Mesenteric fat pad (tissue), 1 donor: ENCODE data around the gene MC2R. TPM values are rescaled to one million over a fixed set of nuclear protein-coding genes. Genes with fewer than 3 reads are reported as not detected.
"Not testable (repeated sequence)": the region's sequence is repeated elsewhere in the genome, so short reads cannot be mapped to it uniquely, and the experiment has no call there.

Source experiments
- DNase-seq: peaks from one replicate; pipeline ENCODE4 v3.0.0-alpha.2; 2020; ENCODE audit warnings: low spot score
- total RNA-seq: library from RNA; stranded (reverse); fragmentation: NEBNext Ultra II Directional; extraction: Animal tissue kit (Norgen Biotek cat#: 25700); gene quantifications from one replicate; pipeline ENCODE4 v1.2.1, GENCODE V29; 2021
- donor health status: DM: yes; HTN: yes; CAD: no.

The MC2R gene
- total RNA-seq, 1 donor from 2014 or later: not detected

DNA sequence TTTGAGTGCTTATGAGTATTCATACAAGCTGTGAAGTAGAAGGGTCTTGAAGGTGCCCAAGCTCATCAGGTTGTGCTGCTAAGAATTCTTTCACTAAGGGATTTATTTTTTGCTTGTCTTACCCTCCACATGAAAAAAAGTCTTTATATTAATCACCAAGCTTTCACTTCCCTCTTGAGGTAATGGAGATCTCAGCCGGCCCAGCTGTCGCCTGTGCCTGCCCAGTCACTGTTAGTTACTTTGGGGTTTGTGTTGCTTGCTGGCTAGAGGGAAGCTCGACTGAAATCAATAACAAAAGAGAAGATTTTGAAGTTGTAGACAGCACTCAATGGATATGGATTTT, 21.9 kb downstream of the MC2R start:
- no peak for DNase-seq

DNA sequence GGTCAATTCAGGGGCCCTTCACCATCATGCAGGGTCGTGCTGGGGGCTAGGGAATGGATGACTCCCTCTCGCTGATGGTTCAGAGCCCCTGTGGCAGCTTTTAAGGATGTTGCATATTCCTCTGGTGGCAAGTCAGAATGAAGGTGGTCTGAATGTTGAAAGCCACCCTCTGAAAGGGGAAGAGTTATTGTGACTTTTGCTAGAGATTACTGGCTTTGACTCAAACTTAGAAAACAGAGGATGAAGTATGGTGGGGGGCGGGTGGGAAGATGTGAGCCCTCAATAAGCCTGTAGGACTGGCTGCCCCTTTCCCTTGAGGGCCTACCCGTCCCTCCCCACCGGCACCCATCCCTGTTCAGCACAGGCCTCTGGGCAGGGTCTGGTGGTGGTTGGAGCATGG, 23.2 kb downstream of the MC2R start:
- no peak for DNase-seq

DNA sequence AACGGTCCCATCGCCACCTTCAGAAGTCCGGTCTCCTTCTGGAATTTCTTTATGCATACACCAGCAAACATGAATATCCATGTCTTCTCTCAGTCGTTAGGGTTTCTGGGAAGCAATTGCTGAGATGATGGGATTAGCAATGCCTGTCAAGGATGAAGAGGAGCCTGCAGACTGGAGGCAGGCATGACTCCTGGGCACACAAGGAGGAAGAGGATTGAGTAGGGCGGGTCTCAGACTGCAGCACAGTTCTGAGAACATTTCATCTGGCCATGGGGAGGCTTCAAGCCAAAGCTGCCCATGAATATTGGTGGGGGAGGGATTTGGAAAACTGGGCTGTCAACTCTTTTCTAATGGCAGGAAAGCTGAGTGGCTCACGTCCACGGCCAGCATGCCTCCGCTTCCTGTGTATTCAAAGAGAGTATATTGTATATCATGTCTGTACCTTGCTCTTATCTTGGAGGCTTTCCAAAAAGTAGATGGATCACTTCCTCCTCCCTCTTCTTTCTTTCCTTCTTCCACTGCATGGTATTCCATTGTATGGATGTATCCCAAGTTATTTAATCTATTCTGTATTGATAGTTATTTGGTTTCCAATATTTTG, 24.5 kb downstream of the MC2R start:
- no peak for DNase-seq

DNA sequence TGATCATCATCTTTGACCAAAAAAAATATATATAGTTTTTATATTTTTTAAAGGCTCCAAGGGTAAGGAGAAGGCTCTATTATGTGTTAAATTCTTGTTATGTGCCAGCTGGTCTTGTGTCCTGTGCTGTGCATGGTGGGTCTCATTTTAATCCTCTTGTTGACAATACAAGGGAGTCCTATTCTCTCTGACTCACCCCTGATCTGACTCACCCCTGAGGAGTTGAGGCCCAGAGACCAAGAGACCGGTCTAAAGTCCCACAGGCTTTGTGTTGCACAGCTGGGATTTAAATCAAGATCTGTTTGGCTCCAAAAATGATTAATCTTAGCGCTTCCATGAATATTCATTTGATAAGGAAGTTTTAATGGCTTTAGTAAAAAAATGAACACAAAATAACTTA, 25.7 kb downstream of the MC2R start:
- DNase-seq: no peak

DNA sequence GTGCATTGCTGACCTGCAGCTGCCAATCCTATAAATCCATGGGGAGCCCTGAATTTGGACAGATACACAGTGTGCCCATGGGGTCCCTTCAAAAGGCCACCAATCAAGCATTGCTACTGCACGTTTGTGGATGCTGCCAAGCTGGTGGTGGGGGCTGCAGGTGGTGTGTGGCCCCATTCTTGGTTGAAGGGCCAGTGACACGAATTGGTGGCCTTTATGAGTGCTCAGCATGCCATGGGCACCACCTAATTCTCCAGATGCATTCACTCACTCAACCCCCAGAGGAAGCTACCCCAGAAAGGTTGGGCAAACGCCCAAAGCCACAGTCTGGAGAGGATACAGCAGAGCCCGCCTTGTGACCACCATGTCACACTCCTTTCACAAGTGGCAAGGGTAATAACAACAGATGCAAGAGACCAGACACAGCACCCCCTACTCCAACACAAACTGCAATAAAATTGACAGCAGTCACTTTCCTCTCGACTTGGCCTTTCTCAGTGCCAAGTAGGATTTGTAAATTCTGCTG, 27.1 kb downstream of the MC2R start:
- DNase-seq: no peak

DNA sequence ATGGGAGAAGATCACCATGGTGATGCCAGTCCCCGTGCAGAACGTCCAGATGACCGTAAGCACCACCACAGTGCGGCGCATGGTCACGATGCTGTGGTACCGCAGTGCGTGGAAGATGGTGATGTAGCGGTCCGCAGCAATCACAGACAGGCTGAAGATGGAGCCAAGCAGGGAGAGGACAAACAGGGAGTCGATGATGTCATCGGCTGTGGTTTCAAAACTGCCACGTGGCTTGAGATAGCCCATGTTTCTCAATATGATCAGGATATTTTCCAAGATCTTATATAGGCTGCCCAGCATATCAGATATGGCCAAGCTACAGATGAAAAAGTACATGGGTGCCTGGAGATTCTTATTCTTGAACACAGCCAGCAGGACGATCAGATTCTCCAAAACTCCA, 30.3 kb downstream of the MC2R start:
- no peak for DNase-seq

DNA sequence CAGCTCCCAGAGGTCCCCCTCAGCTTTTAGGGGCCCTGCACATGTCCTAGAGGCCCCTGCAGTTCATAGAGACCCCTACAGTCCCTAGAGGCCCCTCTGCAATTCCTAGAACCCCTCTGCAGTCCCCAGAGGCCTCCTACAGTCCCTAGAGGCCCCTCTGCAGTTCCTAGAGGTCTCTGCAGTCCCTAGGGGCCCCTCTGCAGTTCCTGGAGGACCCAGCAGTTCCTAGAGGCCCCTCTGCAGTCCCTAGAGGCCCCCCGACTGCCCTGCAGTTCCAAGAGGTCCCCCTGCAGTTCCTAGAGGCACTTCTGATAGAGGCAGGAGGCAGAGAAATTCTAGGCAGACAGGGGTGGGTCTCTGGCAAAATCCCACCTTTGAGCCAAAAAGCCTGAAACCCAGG, 35.4 kb downstream of the MC2R start:
- DNase-seq: no peak

DNA sequence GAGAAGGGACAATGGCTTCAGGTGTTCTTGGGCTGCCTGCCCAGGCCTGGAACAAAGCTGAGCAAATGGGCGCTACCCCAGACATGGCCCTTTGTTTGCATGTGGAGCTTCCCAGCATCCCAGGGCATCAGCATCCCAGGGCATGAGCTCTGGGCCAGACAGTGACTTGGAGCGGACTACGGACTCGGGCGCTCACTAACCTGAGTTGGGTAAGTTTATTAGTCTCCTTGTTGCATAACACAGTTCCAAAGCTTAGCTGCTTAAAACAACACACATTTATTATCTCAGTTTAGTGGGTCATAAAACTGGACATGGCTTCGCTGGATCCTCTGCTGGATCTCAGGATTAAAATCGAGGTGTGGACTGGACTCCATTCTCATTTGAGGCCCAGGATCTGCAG, 35.8 kb downstream of the MC2R start:
- no peak for DNase-seq

DNA sequence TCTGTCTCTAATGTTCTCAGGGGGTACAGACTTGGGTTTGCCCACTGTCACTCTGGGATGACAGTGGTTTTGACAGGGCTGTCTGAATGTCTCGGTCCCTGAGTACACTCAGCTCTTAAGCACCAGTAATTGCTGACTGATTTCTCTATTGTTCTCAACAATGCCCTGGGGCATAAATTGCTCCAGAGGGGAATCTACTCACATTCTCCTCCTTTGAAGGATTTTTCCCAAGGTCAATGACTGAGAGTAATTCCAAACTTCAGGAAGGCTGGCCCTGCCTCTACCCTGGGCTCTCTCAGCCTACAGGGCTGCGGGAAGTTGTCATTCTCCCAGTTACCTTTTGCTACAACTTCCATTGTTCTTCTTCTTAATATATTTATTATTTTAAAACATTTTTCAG, 36.5 kb downstream of the MC2R start:
- no peak for DNase-seq

DNA sequence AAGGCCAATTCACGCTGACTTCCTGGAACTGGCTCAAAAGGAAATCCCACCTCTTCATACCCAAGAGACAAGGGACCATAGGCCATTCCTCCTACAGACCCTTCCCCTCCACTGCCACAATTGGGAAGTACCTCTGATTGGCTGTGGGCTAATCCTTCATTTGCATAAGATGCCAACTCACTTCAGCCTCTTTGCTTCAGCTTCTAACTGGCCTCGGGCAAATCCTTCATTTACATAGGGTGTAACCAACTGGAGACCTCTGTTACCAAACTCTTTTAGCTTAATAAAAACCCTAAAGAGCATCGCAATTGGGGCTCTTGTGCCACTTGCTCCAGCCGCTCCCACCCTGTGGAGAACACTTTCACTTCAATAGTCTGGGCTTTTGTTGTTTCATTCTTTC, 38.2 kb downstream of the MC2R start:
- no peak for DNase-seq

DNA sequence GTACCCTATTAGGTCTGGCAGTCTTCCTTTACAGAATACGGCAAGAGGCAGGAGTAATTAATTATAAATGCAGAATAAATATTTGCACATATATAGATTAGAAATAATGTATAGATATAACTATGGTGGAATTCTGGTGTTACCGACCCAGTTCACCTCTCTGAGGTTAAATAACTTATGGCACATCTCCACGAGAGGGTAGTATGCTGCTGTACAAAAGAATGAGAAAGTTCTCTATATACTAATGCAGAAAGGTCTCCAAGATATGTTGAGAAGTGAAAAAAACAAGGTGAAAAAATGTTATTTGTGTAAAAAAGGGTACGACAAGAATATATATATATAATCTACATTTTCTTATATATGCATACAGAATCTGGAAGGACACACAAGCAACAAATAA, 40.8 kb downstream of the MC2R start:
- DNase-seq: no peak

DNA sequence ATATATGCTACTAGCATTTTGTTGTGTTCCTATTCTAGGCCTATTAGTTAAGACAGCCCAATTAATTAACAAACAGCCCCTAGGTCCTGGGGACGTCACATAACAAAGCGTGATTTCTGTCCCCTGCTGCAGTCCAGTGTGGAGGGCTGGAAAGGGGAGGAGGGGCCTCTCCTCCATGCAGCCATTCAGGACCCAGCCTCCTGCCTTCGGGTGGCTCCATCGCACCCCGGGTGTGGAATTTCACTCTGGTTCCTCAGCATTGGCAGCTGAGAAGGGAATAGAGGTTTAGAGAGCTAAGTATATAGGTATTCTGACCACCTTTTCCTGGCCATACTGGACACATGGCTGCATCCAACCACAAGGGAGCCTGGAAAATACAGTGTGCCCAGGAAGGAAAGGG, 42.4 kb downstream of the MC2R start:
- no peak for DNase-seq

DNA sequence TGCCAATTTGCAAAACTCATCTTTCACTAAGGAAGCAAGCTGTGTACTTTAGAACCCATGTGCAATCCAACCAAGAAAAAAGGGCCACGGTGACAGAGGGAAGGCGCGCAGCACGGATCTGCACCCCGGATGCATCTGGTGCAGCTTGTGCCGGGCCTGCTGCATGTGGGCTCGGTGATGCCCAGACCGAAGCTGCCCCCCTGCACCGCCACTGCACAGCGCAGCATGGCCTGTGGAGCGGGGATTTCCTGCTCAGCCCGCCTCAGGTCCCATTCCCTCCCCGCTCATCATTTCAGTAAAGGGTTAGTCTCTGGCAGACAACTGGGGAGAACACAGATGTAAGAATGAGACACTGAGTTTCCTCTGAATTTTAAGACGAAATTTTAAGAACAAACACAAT, 43.0 kb downstream of the MC2R start:
- DNase-seq: no peak

DNA sequence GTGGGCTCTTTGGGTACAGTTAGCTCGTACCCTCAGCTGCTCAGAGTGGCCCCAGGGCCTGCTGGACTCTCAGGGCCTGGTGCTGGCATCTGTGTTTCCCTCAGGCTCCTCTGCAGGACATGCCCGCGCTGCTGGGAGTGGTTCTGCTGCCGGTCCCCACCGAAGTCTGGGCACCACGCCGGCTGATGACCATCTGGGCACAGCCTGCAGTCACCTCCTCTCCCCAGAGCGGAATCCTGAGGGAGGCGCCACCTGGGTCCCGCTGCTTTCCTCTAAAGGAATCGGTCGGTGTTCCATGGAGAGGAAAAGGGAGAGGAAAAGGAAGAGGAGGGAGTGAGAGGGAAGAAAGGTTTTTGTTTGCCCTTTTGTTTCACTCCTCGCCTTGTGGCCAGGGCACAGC, 43.6 kb downstream of the MC2R start:
- no peak for DNase-seq

DNA sequence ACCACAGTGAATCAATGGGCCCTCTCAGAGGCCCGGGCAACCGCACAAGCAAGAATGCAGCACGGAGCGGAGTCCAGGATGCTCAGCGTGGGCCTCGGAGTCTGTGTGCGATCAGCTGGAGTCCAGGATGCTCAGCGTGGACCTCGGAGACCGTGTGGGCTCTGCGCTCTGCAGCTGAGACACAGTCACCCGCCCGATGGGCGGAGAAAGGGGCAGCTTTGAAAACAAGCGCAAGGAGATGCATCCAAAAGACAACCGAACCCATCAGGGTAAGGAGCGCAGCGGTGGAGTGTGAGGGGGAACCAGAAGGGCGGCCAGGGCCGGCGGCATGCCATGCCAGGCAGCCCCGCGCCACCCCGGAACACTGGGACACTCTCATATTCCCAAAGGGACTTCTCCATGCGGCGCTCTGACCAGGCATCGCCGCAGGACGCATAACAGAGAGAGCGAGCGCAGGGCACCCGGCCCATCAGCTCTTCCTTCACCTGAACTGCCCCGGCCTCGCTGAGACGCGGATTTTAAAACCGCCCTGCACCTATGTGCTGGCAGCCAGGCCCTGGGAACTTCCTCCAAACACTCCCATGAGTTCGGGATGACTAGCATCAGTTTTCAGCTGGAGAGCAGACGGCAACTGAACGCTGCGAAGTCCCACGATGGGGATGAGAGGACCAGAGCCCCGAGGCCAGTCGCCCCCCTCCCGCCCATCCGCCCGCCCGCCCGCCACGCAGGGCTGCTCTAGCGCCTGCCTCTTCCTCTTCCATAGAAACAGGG, 46.6 kb downstream of the MC2R start:
- DNase-seq: no peak

DNA sequence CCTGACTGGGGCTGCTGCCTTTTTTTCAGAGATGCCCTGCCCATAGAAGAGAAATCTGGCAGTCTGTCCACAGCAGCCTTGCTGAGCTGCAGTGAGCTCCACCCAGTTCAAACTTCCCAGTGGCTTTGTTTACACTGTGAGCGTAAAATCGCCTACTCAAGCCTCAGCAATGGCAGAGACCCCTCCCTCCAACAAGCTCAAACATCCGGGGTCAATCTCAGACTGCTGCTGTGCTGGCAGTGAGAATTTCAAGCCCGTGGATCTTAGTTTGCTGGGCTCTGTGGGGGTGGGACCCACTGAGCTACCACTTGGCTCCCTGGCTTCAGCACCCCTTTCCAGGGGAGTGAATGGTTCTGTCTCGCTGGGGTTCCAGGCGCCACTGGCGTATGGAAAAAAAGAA, 52.4 kb downstream of the MC2R start:
- DNase-seq: not testable (repeated sequence)

DNA sequence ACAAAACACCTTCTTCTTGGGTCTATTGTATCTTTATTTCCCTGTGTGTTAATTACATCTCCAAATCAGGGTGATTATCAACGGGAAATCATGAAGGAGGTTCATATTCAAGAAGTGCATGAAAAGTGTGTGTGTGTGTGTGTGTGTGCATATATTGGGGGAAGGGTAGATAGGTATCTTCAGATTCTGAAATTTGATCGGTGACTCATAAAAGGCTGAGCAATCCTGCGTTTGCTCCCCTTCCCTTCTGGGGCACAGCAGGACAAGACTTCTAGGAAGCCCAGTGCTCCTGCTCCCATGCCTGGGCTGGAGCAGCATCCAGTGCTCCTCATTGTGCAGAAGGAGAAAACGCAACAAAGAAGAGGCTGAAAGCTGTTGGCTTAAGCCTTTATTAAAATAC, 65.5 kb downstream of the MC2R start:
- DNase-seq: no peak

DNA sequence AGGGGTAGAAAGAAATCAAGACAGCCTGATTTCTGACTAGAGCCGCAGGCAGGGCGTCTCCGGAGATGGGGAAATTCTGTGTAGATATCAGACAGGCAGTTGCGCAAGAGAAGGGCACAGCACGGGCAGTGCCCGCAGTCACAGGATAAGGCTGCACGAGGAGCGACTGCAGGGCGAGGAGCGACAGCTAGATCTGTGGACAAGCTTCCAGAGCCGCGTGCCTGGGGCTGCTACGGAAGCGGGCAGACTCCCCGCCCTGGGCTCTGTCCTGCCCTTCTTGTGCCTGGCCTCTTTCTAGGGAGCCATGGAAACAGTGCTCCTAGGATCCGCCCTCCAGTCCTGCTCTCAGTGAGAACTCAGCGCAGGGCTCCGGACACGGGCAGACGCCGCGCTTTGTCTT, 78.8 kb downstream of the MC2R start:
- no peak for DNase-seq

DNA sequence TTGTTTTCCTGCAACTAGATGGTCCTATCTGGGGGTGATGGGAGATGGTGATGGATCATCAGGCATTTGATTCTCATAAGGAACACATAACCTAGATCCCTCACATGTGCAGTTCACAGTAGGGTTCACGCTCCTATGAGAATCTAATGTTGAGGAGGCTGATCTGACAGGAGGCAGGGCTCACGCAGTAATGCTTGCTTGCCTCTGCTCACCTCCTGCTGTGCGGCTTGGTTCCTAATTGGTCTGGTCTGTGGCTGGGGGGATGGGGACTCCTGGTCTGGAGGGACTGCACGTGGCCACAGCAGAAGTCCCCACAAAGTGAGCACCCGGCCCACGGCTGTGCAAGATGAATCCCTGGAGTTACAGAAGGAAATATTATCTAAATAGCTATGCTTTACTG, 80.1 kb downstream of the MC2R start:
- DNase-seq: no peak

DNA sequence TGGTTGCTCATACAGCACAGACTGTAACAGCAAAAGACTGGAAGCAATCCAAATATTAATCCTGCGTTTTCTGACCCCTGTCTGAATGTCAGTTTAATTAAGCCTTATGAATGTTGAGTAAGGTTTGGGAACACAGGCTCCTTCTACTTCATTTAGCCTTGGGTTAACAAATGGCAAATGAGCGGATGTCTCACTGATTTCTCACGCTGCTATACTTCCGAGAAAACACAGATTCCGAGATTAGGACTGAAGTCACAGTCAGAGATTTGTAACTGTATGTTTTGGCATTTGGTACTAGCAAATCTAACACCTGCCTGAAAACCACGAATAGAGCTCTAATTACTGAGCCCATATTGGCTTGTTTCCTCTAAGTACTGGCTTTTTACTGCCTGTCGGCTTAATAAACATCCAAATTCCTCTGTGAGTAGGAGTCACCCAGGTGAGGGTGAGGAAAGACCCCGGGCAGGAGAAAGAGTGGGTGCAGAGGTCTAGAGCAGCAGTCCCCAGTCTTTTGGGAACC, 80.8 kb downstream of the MC2R start:
- no peak for DNase-seq
